Effector CD4-positive, alpha-beta T cell (primary cell): ENCODE data around the gene MCF2L.

ENCODE experiments used
- DNase-seq: peaks from one replicate; pipeline ENCODE4 v3.0.0-alpha.2; 2020

MCF2L gene

GRCh38 chr13:113138792-113139551 lies 170.0 kb downstream of the MCF2L start:
- DNase-seq: no peak

DNA sequence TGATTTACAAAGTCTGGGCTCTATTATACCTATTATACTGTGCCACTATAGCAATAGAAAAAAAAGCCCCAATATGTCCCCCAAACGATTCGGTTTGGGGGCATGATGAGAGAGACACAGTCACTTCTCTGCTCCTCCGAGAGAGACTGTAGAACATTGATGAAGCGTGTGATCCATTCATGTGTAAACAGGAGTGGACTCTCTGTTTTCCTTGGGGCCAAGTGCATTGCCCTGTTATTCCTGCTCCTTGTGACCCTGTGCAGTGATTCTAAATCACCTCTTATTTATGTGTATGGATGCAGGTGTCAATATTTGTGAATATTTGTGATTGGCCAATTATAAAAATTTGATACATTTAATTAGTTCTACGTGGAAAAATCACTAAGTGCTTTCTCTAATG lies 170.6 kb downstream of the MCF2L start:
- no peak for DNase-seq

- DNase-seq: no peak
These were observed 171.9 kb downstream of the MCF2L start for GRCh38 chr13:113140677-113141600.

- DNase-seq: no peak
These were observed 172.6 kb downstream of the MCF2L start for GRCh38 chr13:113141601-113141970.

DNA sequence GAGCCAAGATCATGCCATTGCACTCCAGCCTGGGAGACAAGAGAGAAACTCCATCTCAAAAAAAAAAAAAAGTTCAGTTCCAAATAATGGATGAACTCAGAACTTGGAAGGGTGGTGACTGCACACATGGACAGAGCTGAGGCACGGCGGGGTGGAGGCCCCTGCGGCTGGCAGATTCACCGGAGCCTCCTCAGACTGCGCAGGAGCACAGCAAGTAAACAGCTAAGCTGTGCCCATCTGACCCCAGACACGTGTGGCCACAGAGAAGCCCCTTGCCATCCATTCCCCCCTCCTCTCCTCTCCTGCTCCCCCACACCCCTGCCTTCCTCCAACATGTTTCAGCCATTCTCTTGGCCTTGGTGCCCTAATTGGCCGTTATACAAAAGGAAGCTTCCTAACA lies 173.9 kb downstream of the MCF2L start:
- DNase-seq: no peak

GRCh38 chr13:113143466-113144254 lies 174.6 kb downstream of the MCF2L start:
- no peak for DNase-seq

GRCh38 chr13:113144255-113144629 lies 175.2 kb downstream of the MCF2L start:
- DNase-seq: no peak

DNA sequence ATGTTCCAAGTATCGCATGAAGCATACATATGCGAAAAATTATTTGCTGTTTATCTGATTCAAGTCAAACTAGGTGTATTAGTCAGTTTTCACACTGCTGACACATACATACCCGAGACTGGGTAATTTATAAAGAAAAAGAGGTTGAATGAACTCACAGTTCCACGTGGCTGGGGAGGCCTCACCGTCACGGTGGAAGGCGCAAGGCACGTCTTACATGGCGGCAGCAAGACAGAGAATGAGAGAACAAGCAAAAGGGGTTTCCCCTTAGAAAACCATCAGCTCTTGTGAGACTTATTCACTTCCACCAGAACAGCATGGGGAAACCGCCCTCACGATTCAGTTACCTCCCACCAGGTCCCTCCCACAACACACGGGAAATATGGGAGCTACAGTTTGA lies 176.5 kb downstream of the MCF2L start:
- DNase-seq: no peak

DNA sequence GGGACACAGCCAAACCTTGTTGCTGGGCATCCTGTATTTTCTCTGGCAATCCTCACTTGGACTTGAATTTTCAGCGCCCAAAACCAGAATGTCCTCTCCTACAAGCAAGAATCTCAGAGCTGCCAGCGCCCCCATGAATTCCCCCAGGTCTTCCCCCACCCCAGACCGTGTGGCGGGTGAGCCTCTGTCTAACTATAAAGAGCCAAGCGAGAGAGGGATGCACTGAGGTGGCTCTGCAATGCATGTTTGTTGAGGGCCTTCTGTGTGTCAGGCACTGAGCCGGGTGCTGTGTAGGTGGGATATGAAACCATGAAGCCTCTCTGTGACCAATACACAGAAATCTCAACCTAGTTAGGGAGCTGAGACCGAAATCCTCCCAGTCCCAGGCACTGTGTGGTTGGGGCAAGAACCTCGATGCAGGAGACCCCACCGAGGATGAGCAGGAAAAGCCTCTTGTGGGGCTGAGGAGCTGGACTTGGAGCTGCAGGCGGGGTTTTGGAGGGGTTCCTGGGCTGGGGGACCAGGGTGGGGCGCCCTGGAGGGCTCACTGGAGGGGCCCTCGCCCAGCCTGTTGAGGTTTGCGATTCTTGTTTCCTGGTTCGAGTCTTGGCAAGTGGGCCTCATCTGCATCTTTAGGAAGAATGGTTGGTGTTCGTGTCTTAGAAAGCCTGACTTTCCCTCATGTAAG lies 177.0 kb downstream of the MCF2L start:
- no peak for DNase-seq

- DNase-seq: no peak
These were observed 177.7 kb downstream of the MCF2L start for GRCh38 chr13:113146750-113147149.

DNA sequence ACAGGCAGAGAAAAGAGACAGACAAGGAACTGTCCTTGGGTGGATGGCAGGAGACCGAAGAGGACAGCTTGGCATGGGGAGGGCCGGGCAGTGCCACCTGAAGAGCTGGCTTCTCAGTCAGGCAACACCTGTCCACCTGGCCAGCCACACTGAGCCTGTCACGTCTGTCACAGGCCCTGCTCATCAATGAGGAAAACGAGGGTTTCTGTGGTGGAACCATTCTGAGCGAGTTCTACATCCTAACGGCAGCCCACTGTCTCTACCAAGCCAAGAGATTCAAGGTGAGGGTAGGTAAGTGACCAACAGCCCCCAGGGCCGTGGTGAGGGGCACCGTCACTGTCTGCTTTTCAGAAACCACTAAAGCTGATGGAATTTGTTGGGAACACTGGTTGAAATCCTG lies 178.2 kb downstream of the MCF2L start:
- DNase-seq: no peak

GRCh38 chr13:113148407-113148806 lies 179.4 kb downstream of the MCF2L start:
- DNase-seq: no peak

GRCh38 chr13:113148940-113149503 lies 180.0 kb downstream of the MCF2L start:
- no peak for DNase-seq
